Spleen (tissue), 7 donors: ENCODE results near the gene PIGQ.

Source experiments
- CTCF ChIP-seq, 11 experiments: fragments of 200-600 bp in 7 of 11; fragments of 450-650 bp in 4 of 11; sonication (generic) in 4 of 11; IDR thresholded peaks in 8 of 11; conservative IDR thresholded peaks in 3 of 11; 1 replicate in 7 of 11; 2 replicates in 4 of 11; pipeline versions ENCODE4 v1.4.0 to v1.8.0; 2016 to 2021; ENCODE audit warnings: antibody characterized with exemption in 11 of 11, inconsistent platforms in 4 of 11, mild to moderate bottlenecking in 1 of 11
- POLR2A ChIP-seq, 3 donors: fragments of 450-650 bp; IDR thresholded peaks; one replicate each; pipeline ENCODE4 v1.5.1; 2017; ENCODE audit warnings: antibody characterized with exemption in 3 of 3, mild to moderate bottlenecking in 1 of 3
- donor health status: DM: no; HTN: no; CAD: no; lungs with moderate emphysema.
- donor health status: DM: no; HTN: no; CAD: no.
- donor health status: DM: no; HTN: no; CAD: no.

- TF ChIP-seq CTCF (IDR thresholded peaks at IDR 0.05 in 8 of 11, conservative IDR thresholded peaks at IDR 0.05 in 3 of 11), result no peak
- TF ChIP-seq POLR2A (IDR thresholded peaks at IDR 0.05), result no peak
These were observed 25.3 kb downstream of the PIGQ start for GRCh38 chr16:595094-595528.
